Naive thymus-derived CD4-positive, alpha-beta T cell (primary cell): Measurements from ENCODE around the gene PFDN1. TPM values are rescaled to one million over a fixed set of nuclear protein-coding genes. Genes with fewer than 3 reads are reported as not detected.

Experiments used
- ATAC-seq: fragments of 150-1000 bp; cut with Tn5 transposase; 2 replicates; pipeline ENCODE4 v1.10.0; 2021; ENCODE audit warnings: mild to moderate bottlenecking, moderate library complexity
- CTCF ChIA-PET: fragments of 350-600 bp; sonication (Branson Sonifier 250); formaldehyde crosslinking; loops from one replicate; lab custom pipeline; 2021; ENCODE audit warnings: antibody characterized with exemption; lab: Charles Lee
- POLR2A ChIA-PET: fragments of 350-600 bp; sonication (Branson Sonifier 250); formaldehyde crosslinking; loops from one replicate; lab custom pipeline; 2021; ENCODE audit warnings: antibody characterized with exemption, inconsistent platforms; lab: Charles Lee
- DNase-seq, 9 donors: peaks; one replicate each; pipeline versions ENCODE4 v3.0.0 to v3.0.0-alpha.2; 2020 to 2022; ENCODE audit warnings: mixed read lengths in 1 of 9
- H3K27ac ChIP-seq: one replicate; pipeline ENCODE4 v1.7.0; 2013; ENCODE audit warnings: mild to moderate bottlenecking, low read depth, low read length, moderate library complexity
- H3K27me3 ChIP-seq, 2 donors: one replicate each; pipeline ENCODE4 v1.7.0; 2013; ENCODE audit warnings: low read length in 2 of 2, mild to moderate bottlenecking in 2 of 2, moderate library complexity in 2 of 2; ENCODE audit not compliant: control insufficient read depth in 2 of 2, insufficient read depth in 2 of 2
- H3K36me3 ChIP-seq, 3 experiments: 1 replicate in 2 of 3; 2 replicates in 1 of 3; pipeline ENCODE4 v1.7.0; 2013; ENCODE audit warnings: low read length in 3 of 3, mild to moderate bottlenecking in 3 of 3, moderate library complexity in 1 of 3; ENCODE audit not compliant: insufficient read depth in 3 of 3, control insufficient read depth in 2 of 3
- H3K4me1 ChIP-seq, 2 donors: one replicate each; pipeline ENCODE4 v1.7.0; 2013; ENCODE audit warnings: low read length in 2 of 2, mild to moderate bottlenecking in 2 of 2, moderate library complexity in 1 of 2; ENCODE audit not compliant: control insufficient read depth in 2 of 2, insufficient read depth in 2 of 2
- H3K4me3 ChIP-seq: 2 replicates; pipeline ENCODE4 v1.7.0; 2013; ENCODE audit warnings: mild to moderate bottlenecking, low read length
- H3K9me3 ChIP-seq, 3 experiments: 1 replicate in 2 of 3; 2 replicates in 1 of 3; pipeline ENCODE4 v1.7.0; 2013; ENCODE audit warnings: low read length in 3 of 3; ENCODE audit not compliant: control insufficient read depth in 2 of 3
- H3K27ac Mint-ChIP-seq, 9 donors: one replicate each; pipeline ENCODE4 v1.8.0; 2020 to 2022; ENCODE audit warnings: mixed read lengths in 9 of 9, mild to moderate bottlenecking in 8 of 9, moderate library complexity in 5 of 9, inconsistent platforms in 2 of 9
- H3K27me3 Mint-ChIP-seq, 5 donors: one replicate each; pipeline ENCODE4 v1.8.0; 2021 to 2022; ENCODE audit warnings: mixed read lengths in 5 of 5, mild to moderate bottlenecking in 1 of 5
- H3K36me3 Mint-ChIP-seq, 5 donors: one replicate each; pipeline ENCODE4 v1.8.0; 2020 to 2022; ENCODE audit warnings: mixed read lengths in 5 of 5, mild to moderate bottlenecking in 3 of 5, inconsistent platforms in 1 of 5
- H3K4me1 Mint-ChIP-seq, 7 donors: one replicate each; pipeline ENCODE4 v1.8.0; 2020 to 2022; ENCODE audit warnings: mixed read lengths in 7 of 7, mild to moderate bottlenecking in 3 of 7, inconsistent platforms in 1 of 7
- H3K4me3 Mint-ChIP-seq, 10 donors: one replicate each; pipeline ENCODE4 v1.8.0; 2020 to 2022; ENCODE audit warnings: mild to moderate bottlenecking in 10 of 10, mixed read lengths in 10 of 10, moderate library complexity in 6 of 10, inconsistent platforms in 2 of 10
- H3K9me3 Mint-ChIP-seq, 11 donors: one replicate each; pipeline ENCODE4 v1.8.0; 2020 to 2022; ENCODE audit warnings: mixed read lengths in 11 of 11, mild to moderate bottlenecking in 4 of 11, inconsistent platforms in 1 of 11, moderate library complexity in 1 of 11
- intact Hi-C, 2 donors: fragments of 100-400 bp; cut with micrococcal nuclease; formaldehyde crosslinking; loops; one replicate each; pipeline ENCODE4 v1.15.1; 2023
- polyA plus RNA-seq, 2 donors: library from polyadenylated mRNA; unstranded; fragments of 300-500 nt; fragmentation: Illumina TruSeq; gene quantifications; one replicate each; pipeline ENCODE4 v1.2.3, GENCODE V29; 2021
- total RNA-seq, 6 experiments: library from RNA in 5 of 6; stranded (reverse) in 5 of 6; gene quantifications; 1 replicate in 5 of 6; 2 replicates in 1 of 6; pipeline ENCODE4 v1.2.3 and lab custom pipeline; 2021 to 2026

The PFDN1 gene
- total and polyA plus RNA-seq, 7 experiments from 2014 or later: 24.8 to 139 (median 37.2) TPM

DNA sequence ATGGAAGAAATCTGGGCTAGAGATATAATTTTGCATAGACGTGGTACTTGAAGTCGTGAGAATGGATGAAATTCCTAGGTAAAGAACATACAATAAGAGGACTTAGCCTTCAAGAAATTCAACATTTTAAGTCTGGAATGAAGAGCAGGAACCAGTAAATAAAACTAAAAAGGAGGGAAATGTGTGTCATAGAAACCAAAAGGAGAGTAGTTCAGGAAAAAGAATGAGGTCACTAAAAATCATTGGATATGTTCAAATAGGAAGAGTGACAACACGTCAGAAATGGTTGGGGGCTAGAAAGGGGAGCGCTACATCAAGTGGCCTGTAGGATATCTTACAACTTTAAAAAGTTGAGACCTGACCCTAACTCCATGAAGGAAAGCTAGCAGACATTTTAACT is 44.0 kb downstream of the PFDN1 start:
- no peak overlapping the region for H3K4me3 ChIP-seq
- no peaks in the 10 kb centered on the region for H3K27me3 ChIP-seq
- Mint-ChIP-seq H3K9me3 (peaks cover 0 to 5% (median 0%) of the 10 kb centered on the region in 11 donors), H3K27ac (peak overlapping the region in 7 of 9 donors; percentile 6 to 85 (median 68)), H3K27me3 (no peaks in the 10 kb centered on the region), H3K4me3 (peak overlapping the region in 6 of 10 donors; percentile 3 to 53 (median 28)), H3K4me1 (peaks cover 8 to 46% (median 39%) of the 10 kb centered on the region in 7 donors), H3K36me3 (peaks cover 9 to 45% (median 33%) of the 10 kb centered on the region in 5 donors)
- H3K36me3 ChIP-seq: no peaks in the 10 kb centered on the region
- no peak for DNase-seq
- H3K9me3 ChIP-seq: no peaks in the 10 kb centered on the region
- POLR2A ChIA-PET: no interaction called here
- H3K4me1 ChIP-seq: peaks cover 11 to 17% of the 10 kb centered on the region in 2 donors
- H3K27ac ChIP-seq: no peak overlapping the region
- intact Hi-C loops: loop anchor here in 1 of 2 donors (1.0 kb wide), 1 partner anchor 8 kb away; no protein-coding TSS in a partner anchor
- ATAC-seq: no peak
- CTCF ChIA-PET: interaction anchor here (1.9 kb wide), 1 partner anchor 10 kb away, joined by 5 read pairs; no protein-coding TSS in a partner anchor

DNA sequence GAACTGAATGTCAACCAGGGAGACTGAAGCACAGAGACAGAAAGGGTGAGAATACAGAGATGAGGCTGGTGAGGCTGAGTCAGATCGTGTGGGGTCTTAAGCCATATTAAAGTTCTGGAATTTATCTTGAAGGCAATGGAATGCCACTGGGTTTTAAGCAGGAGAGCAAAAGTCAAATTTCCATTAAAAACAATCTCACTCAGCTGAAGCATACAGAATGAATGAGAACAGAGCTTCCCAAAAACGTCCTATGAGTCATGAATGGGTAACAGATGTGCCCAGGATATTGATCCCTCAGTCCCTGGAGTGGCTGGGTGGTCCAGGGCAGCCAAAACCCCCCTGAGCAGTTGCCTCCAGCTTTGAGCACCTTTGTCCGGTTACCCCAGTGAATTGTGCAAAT is 44.9 kb downstream of the PFDN1 start:
- ChIA-PET POLR2A (no interaction called here), CTCF (interaction anchor here (2.0 kb wide), 1 partner anchor 13 kb away, joined by 5 read pairs; no protein-coding TSS in a partner anchor)
- H3K9me3 Mint-ChIP-seq: peaks cover 0 to 5% (median 0%) of the 10 kb centered on the region in 11 donors
- Histone ChIP-seq H3K27me3 (no peaks in the 10 kb centered on the region), H3K4me3 (no peak overlapping the region), H3K27ac (no peak overlapping the region), H3K4me1 (peaks cover 11 to 17% of the 10 kb centered on the region in 2 donors), H3K9me3 (no peaks in the 10 kb centered on the region), H3K36me3 (no peaks in the 10 kb centered on the region)
- peak overlapping the region in 4 of 9 donors; percentile 39 to 82 (median 63) for H3K27ac Mint-ChIP-seq
- ATAC-seq (no peak), DNase-seq (no peak)
- H3K27me3 Mint-ChIP-seq: no peaks in the 10 kb centered on the region
- intact Hi-C loops: no loop called here
- peak overlapping the region in 1 of 10 donors; percentile 52 for H3K4me3 Mint-ChIP-seq
- H3K36me3 Mint-ChIP-seq: peaks cover 9 to 44% (median 33%) of the 10 kb centered on the region in 5 donors
- H3K4me1 Mint-ChIP-seq: peaks cover 8 to 50% (median 39%) of the 10 kb centered on the region in 7 donors

- CTCF ChIA-PET: interaction anchor here (2.0 kb wide), 1 partner anchor 12 kb away, joined by 5 read pairs; no protein-coding TSS in a partner anchor
- no peak overlapping the region for H3K27ac ChIP-seq
- H3K4me3 ChIP-seq: no peak overlapping the region
- Mint-ChIP-seq H3K9me3 (peaks cover 0 to 5% (median 0%) of the 10 kb centered on the region in 11 donors), H3K4me3 (no peak overlapping the region), H3K27ac (no peak overlapping the region), H3K4me1 (peaks cover 18 to 55% (median 51%) of the 10 kb centered on the region in 7 donors), H3K36me3 (peaks cover 9 to 35% (median 34%) of the 10 kb centered on the region in 5 donors), H3K27me3 (no peaks in the 10 kb centered on the region)
- ATAC-seq (no peak), DNase-seq (no peak)
- peaks cover 12 to 27% of the 10 kb centered on the region in 2 donors for H3K4me1 ChIP-seq
- no peaks in the 10 kb centered on the region for H3K9me3 ChIP-seq
- POLR2A ChIA-PET: no interaction called here
- intact Hi-C loops: no loop called here
- no peaks in the 10 kb centered on the region for H3K27me3 ChIP-seq
- no peaks in the 10 kb centered on the region for H3K36me3 ChIP-seq
These were observed 46.2 kb downstream of the PFDN1 start for GRCh38 chr5:140256726-140257125.

- Mint-ChIP-seq H3K4me3 (no peak overlapping the region), H3K36me3 (peaks cover 9 to 33% (median 29%) of the 10 kb centered on the region in 5 donors), H3K27me3 (no peaks in the 10 kb centered on the region), H3K4me1 (peaks cover 18 to 55% (median 53%) of the 10 kb centered on the region in 7 donors), H3K9me3 (peaks cover 0 to 5% (median 0%) of the 10 kb centered on the region in 11 donors), H3K27ac (no peak overlapping the region)
- Histone ChIP-seq H3K4me3 (no peak overlapping the region), H3K27me3 (no peaks in the 10 kb centered on the region), H3K4me1 (peaks cover 16 to 34% of the 10 kb centered on the region in 2 donors), H3K27ac (no peak overlapping the region), H3K36me3 (no peaks in the 10 kb centered on the region), H3K9me3 (no peaks in the 10 kb centered on the region)
- no peak for ATAC-seq
- CTCF ChIA-PET: interaction anchor here (0.9 to 1.0 kb wide), 2 partner anchors 16 to 90 kb away, joined by 3 to 4 read pairs; no protein-coding TSS in a partner anchor
- POLR2A ChIA-PET: no interaction called here
- intact Hi-C loops: no loop called here
- no peak for DNase-seq
These were observed 47.3 kb downstream of the PFDN1 start for GRCh38 chr5:140255460-140256157.

- ChIA-PET POLR2A (interaction anchor here (1.0 to 1.1 kb wide), 2 partner anchors 13 to 47 kb away, joined by 3 to 4 read pairs; no protein-coding TSS in a partner anchor), CTCF (no interaction called here)
- Mint-ChIP-seq H3K4me1 (peaks cover 31 to 58% (median 55%) of the 10 kb centered on the region in 7 donors), H3K9me3 (peaks cover 0 to 3% (median 0%) of the 10 kb centered on the region in 11 donors), H3K4me3 (no peak overlapping the region), H3K27ac (no peak overlapping the region), H3K36me3 (peaks cover 15 to 32% (median 17%) of the 10 kb centered on the region in 5 donors), H3K27me3 (no peaks in the 10 kb centered on the region)
- ATAC-seq: peak; percentile 64
- Histone ChIP-seq H3K27ac (no peak overlapping the region), H3K27me3 (no peaks in the 10 kb centered on the region), H3K9me3 (no peaks in the 10 kb centered on the region), H3K4me3 (no peak overlapping the region), H3K36me3 (no peaks in the 10 kb centered on the region), H3K4me1 (peaks cover 8 to 28% of the 10 kb centered on the region in 2 donors)
- intact Hi-C loops: no loop called here
- DNase-seq: no peak
These were observed 48.9 kb downstream of the PFDN1 start for GRCh38 chr5:140253985-140254384.

GRCh38 chr5:140252470-140253126 is 50.3 kb downstream of the PFDN1 start:
- H3K9me3 Mint-ChIP-seq: no peaks in the 10 kb centered on the region
- H3K4me1 Mint-ChIP-seq: peaks cover 31 to 52% (median 41%) of the 10 kb centered on the region in 7 donors
- ATAC-seq: no peak
- ChIA-PET POLR2A (interaction anchor here (0.7 to 1.2 kb wide), 3 partner anchors 9 to 89 kb away, joined by 3 read pairs; no protein-coding TSS in a partner anchor), CTCF (no interaction called here)
- H3K27ac Mint-ChIP-seq: peak overlapping the region in 8 of 9 donors; percentile 18 to 93 (median 62)
- no peaks in the 10 kb centered on the region for H3K27me3 Mint-ChIP-seq
- H3K9me3 ChIP-seq: no peaks in the 10 kb centered on the region
- no peaks in the 10 kb centered on the region for H3K36me3 ChIP-seq
- H3K4me3 ChIP-seq: no peak overlapping the region
- DNase-seq: no peak
- peaks cover 4 to 22% (median 8%) of the 10 kb centered on the region in 5 donors for H3K36me3 Mint-ChIP-seq
- intact Hi-C loops: no loop called here
- no peaks in the 10 kb centered on the region for H3K27me3 ChIP-seq
- H3K4me1 ChIP-seq: peaks cover 8 to 20% of the 10 kb centered on the region in 2 donors
- H3K27ac ChIP-seq: no peak overlapping the region
- peak overlapping the region in 1 of 10 donors; percentile 45 for H3K4me3 Mint-ChIP-seq
